SK-N-SH (cell line): ENCODE results near the gene KCNN2. TPM values are rescaled to one million over a fixed set of nuclear protein-coding genes. Genes with fewer than 3 reads are reported as not detected.

Source experiments
- CTCF ChIA-PET: fragments of 300-600, 350-600 bp; formaldehyde crosslinking; extraction: SDS; loops from one replicate; lab custom pipeline; 2021; lab: Yijun Ruan, JAX
- POLR2A ChIA-PET: fragments of 350-600 bp; sonication (Branson Sonifier 250); formaldehyde crosslinking; extraction: SDS; loops from one replicate; lab custom pipeline; 2020; ENCODE audit warnings: antibody characterized with exemption, inconsistent platforms; lab: Yijun Ruan, JAX
- DNase-seq: peaks from one replicate; pipeline ENCODE4 v3.0.0; 2012
- H2AFZ ChIP-seq: fragments of 200-600 bp; sonication (generic); 2 replicates; pipeline ENCODE4 v1.8.1; 2016; ENCODE audit warnings: antibody characterized with exemption, mild to moderate bottlenecking, low read depth
- H3F3A ChIP-seq: fragments of 200-600 bp; sonication (generic); replicated peaks from 2 replicates; pipeline ENCODE3; 2016; ENCODE audit warnings: antibody characterized with exemption, mild to moderate bottlenecking; ENCODE audit not compliant: insufficient read depth
- H3K27ac ChIP-seq, 2 experiments: fragments of 200-500 bp in 1 of 2; fragments of 200-600 bp in 1 of 2; sonication (Bioruptor generic) in 1 of 2; sonication (generic), shearing (Covaris generic) in 1 of 2; 2 replicates each; pipeline versions ENCODE4 v1.5.1 to v1.6.1; 2014 to 2016; ENCODE audit warnings: low read depth in 2 of 2, inconsistent platforms in 1 of 2, low read length in 1 of 2, mild to moderate bottlenecking in 1 of 2, mixed read lengths in 1 of 2
- H3K27me3 ChIP-seq: fragments of 200-600 bp; sonication (generic), shearing (Covaris generic); 2 replicates; pipeline ENCODE4 v1.6.1; 2016; ENCODE audit warnings: mixed run types; ENCODE audit not compliant: insufficient read depth
- H3K36me3 ChIP-seq, 2 experiments: fragments of 200-500 bp in 1 of 2; fragments of 200-600 bp in 1 of 2; sonication (Bioruptor generic) in 1 of 2; sonication (generic) in 1 of 2; replicated peaks in 1 of 2; 2 replicates each; pipeline versions ENCODE3 to v1.5.1; 2014 to 2016; ENCODE audit warnings: low read length in 1 of 2, mild to moderate bottlenecking in 1 of 2; ENCODE audit not compliant: insufficient read depth in 2 of 2, control insufficient read depth in 1 of 2
- H3K4me1 ChIP-seq, 2 experiments: fragments of 200-500 bp in 1 of 2; fragments of 200-600 bp in 1 of 2; sonication (Bioruptor generic) in 1 of 2; sonication (generic), shearing (Covaris generic) in 1 of 2; 2 replicates each; pipeline versions ENCODE4 v1.5.1 to v1.6.1; 2014 to 2016; ENCODE audit warnings: low read depth in 1 of 2, low read length in 1 of 2, mixed run types in 1 of 2; ENCODE audit not compliant: insufficient read depth in 2 of 2, control insufficient read depth in 1 of 2
- H3K4me2 ChIP-seq: fragments of 200-600 bp; sonication (generic), shearing (Covaris generic); 2 replicates; pipeline ENCODE4 v1.6.1; 2017; ENCODE audit warnings: mixed run types
- H3K4me3 ChIP-seq, 2 experiments: fragments of 200-500 bp in 1 of 2; fragments of 200-600 bp in 1 of 2; sonication (Bioruptor generic) in 1 of 2; sonication (generic), shearing (Covaris generic) in 1 of 2; 2 replicates each; pipeline versions ENCODE4 v1.5.1 to v1.8.1; 2014 to 2016; ENCODE audit warnings: low read depth in 2 of 2, inconsistent platforms in 1 of 2, low read length in 1 of 2, mild to moderate bottlenecking in 1 of 2, mixed read lengths in 1 of 2, moderate library complexity in 1 of 2
- H3K79me2 ChIP-seq: fragments of 200-600 bp; sonication (generic); 2 replicates; pipeline ENCODE4 v1.8.1; 2017; ENCODE audit warnings: mild to moderate bottlenecking; ENCODE audit not compliant: insufficient read depth
- H3K9ac ChIP-seq: fragments of 200-600 bp; sonication (generic); 2 replicates; pipeline ENCODE4 v1.6.1; 2017; ENCODE audit warnings: mixed run types
- H3K9me2 ChIP-seq: fragments of 200-600 bp; sonication (generic); 2 replicates; pipeline ENCODE4 v1.6.1; 2017; ENCODE audit warnings: mixed run types
- H3K9me3 ChIP-seq: fragments of 200-600 bp; sonication (generic); 2 replicates; pipeline ENCODE4 v1.6.1; 2017; ENCODE audit warnings: mixed run types, mild to moderate bottlenecking, moderate library complexity
- H4K20me1 ChIP-seq: fragments of 200-600 bp; sonication (generic); 2 replicates; pipeline ENCODE4 v1.6.1; 2017; ENCODE audit warnings: mild to moderate bottlenecking, mixed run types; ENCODE audit not compliant: insufficient read depth
- CTCF ChIP-seq: fragments of 200-600 bp; sonication (generic); IDR thresholded peaks from 2 replicates; pipeline ENCODE4 v1.6.1; 2017; ENCODE audit warnings: antibody characterized with exemption, mild to moderate bottlenecking, moderate library complexity
- FOSL2 ChIP-seq: IDR thresholded peaks from 2 replicates; pipeline ENCODE4 v1.4.0; 2012; ENCODE audit warnings: low read depth, mild to moderate bottlenecking, moderate library complexity, borderline replicate concordance
- FOXM1 ChIP-seq: IDR thresholded peaks from 2 replicates; pipeline ENCODE4 v1.4.0; 2012; ENCODE audit warnings: low read depth, mild to moderate bottlenecking
- GABPA ChIP-seq: IDR thresholded peaks from 2 replicates; pipeline ENCODE4 v1.4.0; 2012; ENCODE audit warnings: low read depth, mild to moderate bottlenecking
- GATA2 ChIP-seq: sonication (generic); formaldehyde crosslinking; IDR thresholded peaks from 2 replicates; pipeline ENCODE4 v1.5.0; 2020; ENCODE audit warnings: mild to moderate bottlenecking, missing genetic modification reagents
- MAX ChIP-seq: IDR thresholded peaks from 2 replicates; pipeline ENCODE4 v1.4.0; 2012; ENCODE audit warnings: low read depth
- MEF2A ChIP-seq: IDR thresholded peaks from 2 replicates; pipeline ENCODE4 v1.4.0; 2012; ENCODE audit warnings: low read depth, borderline replicate concordance
- NFIC ChIP-seq: IDR thresholded peaks from 2 replicates; pipeline ENCODE4 v1.4.0; 2012; ENCODE audit warnings: borderline replicate concordance
- NRF1 ChIP-seq: IDR thresholded peaks from 2 replicates; pipeline ENCODE4 v1.6.1; 2012; ENCODE audit warnings: low read depth, mild to moderate bottlenecking, low read length
- PBX3 ChIP-seq: IDR thresholded peaks from 2 replicates; pipeline ENCODE4; 2012
- POLR2AphosphoS5 ChIP-seq: IDR thresholded peaks from 2 replicates; pipeline ENCODE4 v1.6.1; 2012; ENCODE audit warnings: low read depth, low read length
- SIN3A ChIP-seq: IDR thresholded peaks from 2 replicates; pipeline ENCODE4 v1.6.1; 2012; ENCODE audit warnings: low read depth, mild to moderate bottlenecking, low read length, moderate library complexity, borderline replicate concordance
- TAF1 ChIP-seq: IDR thresholded peaks from 2 replicates; pipeline ENCODE4 v1.6.1; 2012; ENCODE audit warnings: low read depth, mild to moderate bottlenecking, low read length, moderate library complexity, borderline replicate concordance
- TEAD4 ChIP-seq: IDR thresholded peaks from 2 replicates; pipeline ENCODE4 v1.4.0; 2012; ENCODE audit warnings: mild to moderate bottlenecking, borderline replicate concordance; ENCODE audit not compliant: insufficient read depth
- USF2 ChIP-seq: fragments of 150-350 bp; IDR thresholded peaks from 2 replicates; pipeline ENCODE4 v1.6.1; 2017; ENCODE audit warnings: antibody characterized with exemption, low read length, low read depth, borderline replicate concordance
- YY1 ChIP-seq: IDR thresholded peaks from 2 replicates; pipeline ENCODE4 v1.4.0; 2012; ENCODE audit warnings: low read depth, mild to moderate bottlenecking
- WGBS: methylation state at CpG from one replicate; pipeline ENCODE4 v1.1.6; 2017; ENCODE audit warnings: low lambda C conversion rate; 5-methylcytosine and 5-hydroxymethylcytosine counted together
- polyA plus RNA-seq, 3 experiments: library from polyadenylated mRNA; depleted of rRNA; stranded (reverse); fragments of >200 nt; gene quantifications; 2 replicates each; pipeline ENCODE4 v1.2.3, GENCODE V29; 2012

The KCNN2 gene
- polyA plus RNA-seq, 1 of the 3 experiments (the other 2 are of a cell fraction) = not detected

- no peak for DNase-seq
- Histone ChIP-seq H3K79me2 (no peaks in the 10 kb centered on the region), H3F3A (no peaks in the 10 kb centered on the region), H3K36me3 (no peaks in the 10 kb centered on the region), H3K9ac (no peak overlapping the region), H4K20me1 (no peaks in the 10 kb centered on the region), H3K27me3 (no peaks in the 10 kb centered on the region), H3K27ac (no peak overlapping the region), H3K9me3 (no peaks in the 10 kb centered on the region), H2AFZ (no peak overlapping the region; the same call in 1 of the 2 replicates), H3K4me1 (no peaks in the 10 kb centered on the region), H3K4me2 (no peak overlapping the region), H3K4me3 (no peak overlapping the region), H3K9me2 (no peaks in the 10 kb centered on the region)
- TF ChIP-seq TAF1 = no peak
- TF ChIP-seq MEF2A = no peak
- TF ChIP-seq TEAD4 = no peak
- no peak for TF ChIP-seq GABPA
- TF ChIP-seq FOSL2 = no peak
- TF ChIP-seq POLR2AphosphoS5 = no peak
- no peak for TF ChIP-seq PBX3
- no peak for TF ChIP-seq MAX
- no peak for TF ChIP-seq SIN3A
- no peak for TF ChIP-seq NRF1
- TF ChIP-seq NFIC = no peak
- TF ChIP-seq CTCF = no peak
- TF ChIP-seq GATA2 = no peak
- TF ChIP-seq USF2 = no peak
- no peak for TF ChIP-seq YY1
- no peak for TF ChIP-seq FOXM1
- 7% methylated on average over 4 of the region's 4 CpGs for WGBS
- POLR2A ChIA-PET = no interaction called here
- CTCF ChIA-PET = interaction anchor here (0.6 kb wide), 1 partner anchor 191 kb away, joined by 3 read pairs; no protein-coding TSS in a partner anchor
Measured at GRCh38 chr5:114316167-114316566, 45.7 kb upstream of the KCNN2 start.
